Myocyte (in vitro differentiated cells): ENCODE measurements around the gene SLC9B1. TPM values are rescaled to one million over a fixed set of nuclear protein-coding genes. Genes with fewer than 3 reads are reported as not detected.
"Not testable (repeated sequence)": the region's sequence is repeated elsewhere in the genome, so short reads cannot be mapped to it uniquely, and the experiment has no call there.

ENCODE experiments used
- DNase-seq: peaks from one replicate; pipeline ENCODE4 v3.0.0-alpha.2; 2012; ENCODE audit warnings: low read depth
- total RNA-seq: library from RNA; depleted of rRNA; stranded (reverse); fragments of >200 nt; gene quantifications from 2 replicates; pipeline ENCODE4 v1.2.3, GENCODE V29; 2014

The SLC9B1 gene
- total RNA-seq, 1 donor from 2014 or later = 2.4 TPM

DNA sequence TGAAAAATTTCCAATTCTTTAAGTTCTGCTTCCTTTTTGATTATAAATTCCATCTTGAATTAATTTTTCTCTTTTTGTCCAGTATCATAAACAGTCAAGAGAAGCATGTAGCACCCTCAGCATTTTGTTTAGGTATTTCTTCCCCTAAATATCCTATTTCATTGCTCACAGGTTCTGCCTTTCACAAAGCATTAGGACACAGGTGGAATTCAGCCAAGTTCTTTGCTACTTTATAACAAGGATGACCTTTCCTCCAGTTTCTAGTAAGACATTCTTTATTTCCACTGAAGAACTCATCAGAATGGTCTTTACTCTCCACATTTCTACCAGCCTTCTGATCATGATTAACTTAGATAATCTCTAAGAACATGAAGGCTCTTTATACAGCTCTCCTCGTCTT is 7.4 kb downstream of the SLC9B1 start:
- DNase-seq = peak; percentile 34

DNA sequence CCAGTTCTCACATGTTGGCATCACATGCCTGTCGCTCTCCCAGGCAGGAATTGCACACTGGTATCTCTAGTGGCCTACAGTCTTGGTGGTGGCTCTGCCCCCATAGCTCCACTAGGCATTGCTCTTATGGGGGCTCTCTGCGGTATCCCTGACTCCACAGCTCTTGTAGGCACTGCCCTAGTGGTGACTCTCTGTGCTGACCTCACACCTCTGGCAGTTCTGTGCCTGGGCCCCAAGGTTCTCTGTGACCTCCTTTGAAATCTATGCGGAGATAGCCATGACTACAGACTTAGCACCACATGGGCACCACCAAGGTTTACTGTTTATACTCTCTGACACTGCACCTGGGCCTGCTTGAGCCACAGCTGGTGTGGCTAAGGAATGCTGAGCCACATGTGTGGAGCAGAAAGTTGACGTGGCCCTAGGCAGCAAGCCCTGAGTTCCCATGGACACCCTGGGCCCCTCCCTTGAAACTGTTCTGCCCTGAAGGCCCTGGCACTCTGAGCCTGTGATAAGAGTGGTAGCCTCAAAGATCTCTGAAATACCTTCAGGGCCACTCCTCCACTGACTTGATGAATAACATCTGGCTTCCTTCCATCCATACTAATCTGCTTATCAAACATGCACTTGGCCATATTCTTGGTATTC is 8.0 kb downstream of the SLC9B1 start:
- DNase-seq = peak; percentile 11

DNA sequence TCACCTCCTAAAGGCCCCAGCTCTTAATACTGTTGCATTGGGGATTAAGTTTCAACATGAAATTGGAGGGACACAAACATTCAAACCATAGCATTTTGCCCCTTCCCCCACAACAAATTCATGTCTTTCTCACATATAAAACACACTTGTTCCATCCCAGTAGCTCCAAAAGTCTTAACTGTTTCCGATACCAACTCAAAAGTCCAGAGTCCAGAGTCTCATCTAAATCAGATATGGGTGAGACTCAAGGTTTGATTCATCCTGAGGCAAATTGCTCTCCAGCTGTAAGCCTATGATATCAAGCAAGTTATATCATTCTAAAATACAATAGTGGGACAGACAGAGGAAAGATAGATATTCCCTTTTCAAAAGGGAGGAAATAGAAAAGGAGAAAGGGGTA is 8.7 kb downstream of the SLC9B1 start:
- DNase-seq = no peak

DNA sequence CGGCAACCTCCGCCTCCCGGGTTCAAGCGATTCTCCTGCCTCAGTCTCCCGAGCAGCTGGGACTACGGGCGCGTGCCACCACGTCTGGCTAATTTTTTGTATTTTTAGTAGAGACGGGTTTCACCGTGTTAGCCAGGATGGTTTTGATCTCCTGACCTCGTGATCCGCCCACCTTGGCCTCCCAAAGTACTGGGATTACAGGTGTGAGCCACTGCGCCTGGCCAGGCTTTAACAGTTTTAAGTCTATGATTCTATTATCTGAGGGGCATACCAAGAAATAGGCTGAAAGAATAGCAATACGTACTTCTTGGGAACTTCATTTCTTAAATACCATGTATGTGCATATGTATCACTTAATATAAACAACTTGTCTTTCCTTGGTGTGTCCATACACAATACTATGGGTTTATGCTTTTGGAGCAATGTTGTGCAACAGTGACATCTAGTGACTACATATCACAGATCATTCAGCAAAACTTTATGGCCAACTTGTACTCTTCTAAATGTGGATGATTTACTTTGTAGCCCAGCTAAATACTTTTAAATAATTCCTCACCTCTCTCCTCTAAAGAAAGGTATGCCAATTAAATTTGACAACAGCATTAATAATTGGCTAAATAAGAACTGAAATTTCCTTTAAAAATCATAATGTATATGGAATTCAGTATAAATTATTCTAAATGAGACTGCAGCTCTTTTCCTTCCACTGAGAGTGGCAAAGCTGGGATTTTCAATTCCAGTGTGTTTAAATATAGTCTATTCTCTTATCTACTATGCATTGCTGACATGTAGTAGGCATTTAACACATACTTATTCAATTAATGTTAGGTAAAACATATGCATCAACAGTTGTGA is 10.4 kb downstream of the SLC9B1 start:
- DNase-seq = peak; percentile 76

DNA sequence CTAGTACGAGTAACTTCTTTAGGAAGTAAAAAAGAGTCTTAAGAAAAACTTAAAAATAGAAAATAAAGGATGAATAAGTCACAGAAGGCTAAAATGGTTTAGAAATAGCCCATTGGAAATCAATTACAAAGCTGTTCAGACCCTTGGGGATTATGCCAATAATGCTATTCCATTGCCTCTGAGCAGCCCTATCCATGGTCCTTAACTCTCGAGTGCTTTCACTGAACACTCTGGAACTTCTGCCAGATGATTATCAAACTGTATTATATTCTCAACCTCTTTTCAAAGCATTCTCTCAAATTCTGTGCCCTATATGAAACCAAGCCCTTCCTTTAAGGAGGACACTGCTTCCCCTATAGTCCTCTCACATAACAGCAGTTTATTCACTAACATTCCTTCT is 17.0 kb downstream of the SLC9B1 start:
- peak; percentile 47 for DNase-seq

DNA sequence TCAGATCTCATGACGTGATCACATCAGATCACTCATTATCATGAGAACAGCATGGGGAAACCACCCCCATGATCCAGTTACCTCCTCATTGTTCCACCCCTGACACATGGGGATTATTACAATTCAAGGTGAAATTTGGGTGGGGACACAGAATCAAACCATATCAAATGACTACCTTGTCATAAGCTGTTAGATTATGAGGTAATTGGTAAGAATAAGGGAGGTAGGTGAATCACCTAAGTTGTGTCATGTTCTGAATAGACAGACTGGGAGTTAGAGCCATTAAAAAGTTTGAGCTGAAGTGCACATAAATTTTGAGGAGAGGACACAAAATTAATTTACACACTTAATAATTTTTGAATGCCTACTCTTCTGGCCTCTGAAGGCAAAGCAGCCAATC is 24.7 kb downstream of the SLC9B1 start:
- no peak for DNase-seq

DNA sequence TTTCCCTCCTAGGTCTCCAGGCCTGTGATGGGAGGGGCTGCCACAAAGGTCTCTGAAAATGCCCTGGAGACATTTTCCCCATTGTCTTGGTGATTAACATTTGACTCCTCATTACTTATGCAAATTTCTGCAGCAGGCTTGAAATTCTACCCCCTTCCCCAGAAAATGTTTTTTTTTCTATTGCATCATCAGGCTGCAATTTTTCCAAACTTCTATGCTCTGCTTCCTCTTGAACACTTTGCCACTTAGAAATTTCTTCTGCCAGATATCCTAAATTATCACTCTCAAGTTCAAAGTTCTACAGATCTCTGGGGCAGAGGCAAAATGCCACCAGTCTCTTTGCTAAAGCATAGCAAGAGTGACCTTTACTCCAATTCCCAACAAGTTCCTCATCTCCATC is 25.5 kb downstream of the SLC9B1 start:
- not testable (repeated sequence) for DNase-seq

DNA sequence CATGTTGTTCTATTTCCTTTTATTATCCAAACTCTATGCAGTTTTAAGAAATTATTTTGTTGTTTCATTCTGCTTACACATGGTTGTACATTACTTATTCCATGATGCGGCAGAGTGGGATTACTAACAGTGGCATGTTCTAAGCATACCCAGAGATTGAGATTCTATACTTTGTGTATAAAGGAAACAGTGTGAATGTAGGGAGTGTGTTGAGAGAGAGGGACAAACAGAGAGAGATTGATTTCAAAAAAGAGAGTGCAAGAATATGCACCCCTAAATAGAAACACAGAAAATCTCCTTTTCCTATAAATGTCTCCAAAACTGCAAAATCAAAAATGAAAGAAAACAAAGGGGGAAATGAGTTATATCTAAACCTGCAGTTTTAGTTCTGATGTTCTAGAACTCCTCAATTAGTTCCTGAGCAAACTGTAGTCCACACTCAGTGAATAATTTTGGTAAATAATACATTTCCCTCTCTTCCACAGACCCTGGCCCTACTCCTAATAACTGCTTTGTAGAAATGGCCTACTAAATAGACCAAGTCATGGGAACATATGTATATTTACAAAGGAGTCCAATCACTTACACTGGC is 31.0 kb downstream of the SLC9B1 start:
- DNase-seq = no peak

DNA sequence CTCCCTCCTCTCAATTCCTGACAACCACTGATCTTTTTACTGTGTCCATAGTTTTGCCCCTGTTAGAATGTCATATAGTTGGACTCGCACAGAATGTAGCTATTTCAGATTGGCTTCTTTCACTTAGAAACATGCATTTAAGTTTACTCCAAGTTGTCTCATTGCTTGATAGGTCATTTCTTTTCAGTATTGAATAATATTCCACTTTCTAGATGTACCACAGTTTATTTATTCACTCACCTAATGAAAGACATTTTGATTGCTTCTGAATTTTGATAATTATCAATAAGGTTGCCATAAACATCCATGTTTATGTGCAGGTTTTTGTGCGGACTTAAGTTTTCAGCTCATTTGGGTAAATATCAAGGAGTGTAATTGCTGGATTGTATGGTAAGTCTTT is 38.5 kb downstream of the SLC9B1 start:
- no peak for DNase-seq

DNA sequence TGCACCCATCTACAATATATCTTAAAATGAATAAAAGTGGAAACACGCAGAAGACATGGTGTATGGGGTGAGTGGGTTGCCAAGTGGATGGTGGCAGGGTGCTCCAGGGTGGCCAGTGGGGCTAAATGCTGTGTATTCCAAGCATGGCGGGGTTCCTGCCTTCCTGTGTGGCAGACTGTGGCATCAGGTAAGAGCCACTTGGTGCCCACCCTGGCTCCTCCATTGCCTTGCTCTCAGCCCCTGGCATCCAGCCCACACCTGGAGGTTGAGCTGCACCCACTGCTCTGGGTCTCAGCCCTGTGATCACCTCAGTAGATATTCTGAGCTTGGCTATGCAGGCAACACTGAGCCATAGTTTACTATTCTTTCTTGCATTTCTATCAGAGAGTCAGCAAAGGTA is 57.7 kb downstream of the SLC9B1 start:
- not testable (repeated sequence) for DNase-seq

DNA sequence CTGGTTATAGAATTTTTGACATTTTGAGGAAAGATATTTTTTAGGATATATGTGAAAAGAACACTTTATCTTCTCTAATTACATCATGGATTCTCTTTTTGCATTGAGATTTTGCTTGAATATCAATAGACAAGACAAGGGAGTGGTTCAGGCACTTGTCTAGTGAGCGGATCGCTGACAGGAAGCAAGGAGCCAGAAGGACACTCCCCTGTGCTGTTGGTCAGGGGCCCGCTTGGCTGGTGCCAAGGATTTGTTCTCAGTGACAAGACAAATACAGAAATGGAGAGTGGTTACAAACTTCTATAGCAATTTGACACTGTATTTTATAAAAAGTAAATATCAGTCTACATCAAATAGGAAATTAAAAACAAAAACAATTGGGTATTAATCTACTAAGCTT is 60.0 kb downstream of the SLC9B1 start:
- no peak for DNase-seq

DNA sequence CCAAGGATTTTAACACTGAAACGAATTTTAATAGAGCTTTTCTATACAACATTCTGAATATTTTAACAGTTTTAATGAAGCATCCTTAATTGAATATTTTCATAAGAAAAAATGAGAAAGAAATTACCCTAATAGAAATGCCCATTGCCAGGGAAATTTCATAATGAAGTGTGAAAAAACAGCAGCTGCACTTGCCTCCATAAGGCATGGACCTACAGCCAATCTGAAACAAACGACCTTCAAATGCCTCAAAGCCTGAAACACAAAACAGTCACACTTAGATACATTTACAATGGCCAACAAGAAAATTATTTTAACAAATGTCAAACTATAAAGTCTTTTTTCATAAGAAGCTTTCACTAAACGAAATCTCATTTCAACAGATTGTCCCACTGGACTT is 74.4 kb downstream of the SLC9B1 start:
- no peak for DNase-seq

DNA sequence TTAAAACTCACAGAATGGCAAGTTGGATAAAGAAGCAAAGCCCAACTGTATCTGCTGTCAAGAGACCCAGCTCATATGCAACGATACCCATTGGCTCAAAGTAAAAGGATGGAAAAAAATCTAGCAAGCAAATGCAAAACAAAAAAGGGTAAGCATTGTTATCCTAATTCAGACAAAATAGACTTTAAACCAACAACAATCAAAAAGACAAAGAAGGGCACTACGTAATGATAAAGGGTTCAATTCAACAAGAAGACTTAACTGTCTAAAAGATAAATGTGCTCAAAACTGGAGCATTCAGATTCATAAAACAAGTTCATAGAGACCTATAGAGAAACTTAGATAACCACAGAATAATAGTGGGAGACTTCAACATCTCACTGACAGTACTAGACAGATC is 81.4 kb downstream of the SLC9B1 start:
- DNase-seq = not testable (repeated sequence)

DNA sequence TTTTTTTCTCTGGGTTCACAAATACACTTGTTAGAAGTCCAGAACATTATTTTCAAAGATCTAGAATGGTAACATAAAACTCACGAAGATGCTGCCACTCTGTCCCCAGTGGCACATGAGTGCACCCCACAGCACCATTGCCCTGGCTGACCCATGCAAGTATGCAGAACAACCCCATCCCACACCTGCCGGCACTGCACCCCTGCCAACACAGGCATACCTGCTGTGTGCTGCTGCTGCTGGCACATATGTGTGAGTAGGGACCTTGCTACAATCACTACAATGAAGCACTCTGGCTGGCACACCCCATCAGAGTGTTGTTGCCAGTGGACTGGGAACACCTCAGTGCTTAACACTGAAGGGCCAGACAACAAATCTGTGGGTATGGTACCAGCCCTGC is 83.8 kb downstream of the SLC9B1 start:
- no peak for DNase-seq

DNA sequence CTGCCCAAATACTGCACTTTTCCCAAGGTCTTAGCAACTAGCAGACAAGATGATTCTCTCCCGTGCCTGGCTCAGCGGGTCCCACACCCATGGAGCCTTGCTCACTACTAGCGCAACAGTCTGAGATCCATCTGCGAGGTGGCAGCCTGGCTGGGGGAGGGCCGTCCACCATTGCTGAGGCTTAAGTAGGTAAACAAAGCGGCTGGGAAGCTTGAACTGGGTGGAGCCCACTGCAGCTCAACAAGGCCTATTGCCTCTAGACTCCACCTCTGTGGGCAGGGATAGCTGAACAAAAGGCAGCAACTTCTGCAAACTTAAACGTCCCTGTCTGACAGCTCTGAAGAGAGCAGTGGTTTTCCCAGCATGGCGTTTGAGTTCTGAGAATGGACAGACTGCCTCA is 99.8 kb downstream of the SLC9B1 start:
- DNase-seq = not testable (repeated sequence)

DNA sequence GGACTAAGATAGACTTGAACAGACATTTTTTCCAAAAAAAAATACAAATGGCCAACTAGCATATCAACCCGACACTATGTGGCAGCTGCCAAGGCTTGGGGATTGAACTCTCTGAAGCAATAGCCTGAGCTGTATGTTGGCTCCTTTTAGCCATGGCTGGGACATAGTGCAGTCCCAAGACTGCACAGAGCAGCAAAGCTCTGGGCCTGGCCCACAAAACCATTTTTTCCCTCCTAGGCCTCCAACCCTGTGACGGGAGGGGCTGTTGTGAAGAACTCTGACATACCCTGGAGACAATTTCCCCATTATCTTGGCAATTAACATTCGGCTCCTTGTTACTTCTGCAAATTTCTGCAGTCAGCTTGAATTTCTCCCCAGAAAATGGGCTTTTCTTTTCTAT is 100.6 kb downstream of the SLC9B1 start:
- DNase-seq = no peak

DNA sequence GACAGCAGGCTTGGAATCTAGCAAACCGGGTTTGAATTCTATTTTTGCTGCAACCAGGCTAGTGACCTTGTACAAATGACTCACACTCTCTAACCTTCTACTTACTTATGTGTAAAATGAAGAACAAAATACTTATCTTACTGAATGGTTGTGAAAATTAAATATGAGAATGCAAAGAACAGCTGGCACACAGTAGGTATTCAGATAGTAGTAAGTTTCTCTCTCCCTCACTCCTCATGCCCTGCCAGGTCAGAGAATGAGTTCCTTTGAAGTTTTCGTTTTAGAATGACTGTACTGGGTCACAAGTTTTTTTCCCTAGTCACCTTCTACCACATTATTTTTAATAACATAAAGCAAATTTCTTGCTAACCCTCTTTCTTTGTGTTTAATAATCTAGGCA is 117.7 kb downstream of the SLC9B1 start:
- DNase-seq = no peak

DNA sequence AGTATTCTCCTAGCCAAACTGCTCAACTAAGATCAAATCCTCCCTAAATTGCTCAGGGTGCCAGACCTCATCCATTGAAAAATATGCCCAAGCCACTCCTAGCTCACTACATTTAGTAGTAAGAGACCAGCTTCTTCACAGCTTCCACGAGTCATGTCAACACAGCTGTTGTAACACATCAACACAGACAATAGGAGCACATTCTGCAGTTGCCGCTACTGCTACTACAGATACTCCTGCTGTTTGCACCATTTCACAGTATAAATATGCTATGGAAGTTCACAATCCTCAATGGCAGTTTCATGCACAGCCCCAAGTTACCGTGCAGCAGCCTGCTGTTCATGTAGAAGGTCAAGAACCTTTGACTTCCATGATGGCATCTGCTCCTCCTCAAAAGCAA is 121.9 kb downstream of the SLC9B1 start:
- DNase-seq = peak; percentile 71

DNA sequence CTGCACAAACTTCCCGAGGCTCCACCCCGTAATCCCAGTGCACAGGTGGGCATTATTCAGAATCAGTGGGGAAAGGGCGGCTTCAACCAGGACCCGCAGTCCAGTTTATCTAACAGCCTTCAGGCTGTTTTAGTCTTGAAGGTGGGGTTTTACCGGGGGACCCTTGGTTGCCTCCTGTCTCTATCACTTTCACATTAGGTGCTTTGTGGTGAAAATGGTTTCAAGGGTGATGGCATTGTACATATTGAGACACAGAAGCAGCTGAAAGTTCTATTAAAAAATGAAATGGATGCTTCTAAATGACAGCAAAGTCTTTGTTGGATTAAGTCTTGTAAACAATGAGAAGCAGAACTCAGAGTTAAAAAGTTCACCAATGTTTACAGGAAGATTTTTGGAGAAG is 123.0 kb downstream of the SLC9B1 start:
- not testable (repeated sequence) for DNase-seq

DNA sequence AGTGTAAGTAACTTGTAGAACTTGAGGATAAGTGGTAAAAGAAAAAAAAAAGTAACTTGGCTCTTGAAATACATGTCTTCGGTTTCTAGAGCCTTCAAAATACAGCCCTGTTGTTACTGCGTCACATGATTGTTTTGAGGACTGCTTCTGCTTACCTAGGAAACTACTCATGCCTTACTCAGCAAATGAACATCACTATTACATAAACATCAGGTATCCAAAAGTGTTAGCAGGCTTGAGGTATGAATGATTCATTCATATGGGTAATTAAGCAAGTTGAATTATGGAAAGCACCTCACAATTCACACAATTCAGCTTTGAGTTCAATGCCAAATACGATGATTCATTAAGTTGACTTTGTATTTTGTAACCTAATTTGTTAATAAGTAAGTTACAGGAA is 129.6 kb downstream of the SLC9B1 start:
- DNase-seq = not testable (repeated sequence)

DNA sequence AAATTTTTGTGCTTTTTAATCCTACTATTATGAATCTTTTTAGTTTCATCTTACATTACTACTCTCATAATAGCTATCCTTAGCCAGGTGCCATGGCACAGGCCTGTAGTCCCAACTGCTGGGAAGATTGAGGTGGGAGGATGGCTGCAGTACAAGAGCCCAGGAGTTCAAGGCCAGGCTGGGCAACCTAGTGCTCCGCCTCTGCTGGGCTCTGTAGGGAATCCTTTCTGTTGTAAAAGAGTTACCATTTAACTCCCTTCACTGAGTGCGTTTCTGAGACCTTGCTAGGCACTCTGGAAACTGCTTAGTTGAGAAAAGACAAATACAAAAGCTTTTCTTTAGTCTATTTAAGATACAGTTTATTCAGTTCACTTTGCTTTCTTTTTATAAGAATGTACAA is 130.9 kb downstream of the SLC9B1 start:
- not testable (repeated sequence) for DNase-seq

DNA sequence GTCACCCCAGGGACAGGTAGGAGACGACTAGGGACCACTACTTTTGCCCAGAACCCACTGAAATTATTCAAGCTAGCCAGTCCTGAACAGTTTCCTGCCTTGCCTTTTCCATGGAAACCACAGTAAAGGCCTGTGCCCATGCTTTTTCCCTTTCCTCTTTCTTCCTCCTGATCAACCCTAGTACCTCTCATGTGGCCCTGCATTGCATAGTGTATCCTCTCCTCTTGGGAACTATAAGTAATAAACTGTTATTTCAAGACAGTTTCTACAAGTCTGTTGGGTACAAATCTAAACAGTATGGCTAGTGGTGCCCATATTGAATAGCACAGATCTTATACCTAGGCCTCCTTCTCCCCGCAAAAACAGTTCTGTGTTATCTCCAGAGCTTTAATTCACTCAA is 136.2 kb downstream of the SLC9B1 start:
- no peak for DNase-seq
